ENCODE results near the gene ADARB2. TPM values are rescaled to one million over a fixed set of nuclear protein-coding genes. Genes with fewer than 3 reads are reported as not detected.

Gene ADARB2
- total and polyA plus RNA-seq, 4 experiments from 2014 or later, result 13.5 to 14.1 TPM; not detected in 2

DNA sequence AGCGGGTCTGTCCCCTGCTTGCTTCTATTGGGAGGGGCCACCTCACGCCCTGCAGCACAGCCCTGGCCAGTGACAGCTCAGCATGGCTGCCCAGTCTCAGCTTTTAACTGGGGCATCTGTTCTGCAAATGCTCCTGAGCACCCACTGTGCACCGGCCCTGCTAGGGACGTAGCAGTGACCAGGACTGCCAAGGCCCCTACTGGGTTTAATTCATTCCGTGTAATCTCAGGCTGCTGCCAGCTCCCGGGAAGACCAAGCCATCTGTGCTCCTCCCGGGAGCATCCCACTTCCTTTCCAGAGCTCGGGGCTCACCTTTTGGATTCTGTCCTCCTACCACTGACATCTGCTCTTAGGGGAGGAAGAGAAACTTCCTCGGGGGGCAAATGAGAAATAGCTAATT lies 85.2 kb downstream of the ADARB2 start:
- no peak overlapping the region for H3K27ac ChIP-seq (ENCODE audit: low read depth, low read length)
- ChIA-PET CTCF (ENCODE audit: partially characterized antibody) (no interaction called here), POLR2A (ENCODE audit: partially characterized antibody) (no interaction called here)
- no peaks in the 10 kb centered on the region for H3K9me3 ChIP-seq (ENCODE audit: control insufficient read depth in 1 of 2, low read length in 2 of 2)
- Mint-ChIP-seq H3K27me3 (peaks cover 1 to 9% of the 10 kb centered on the region in 2 donors), H3K27ac (no peak overlapping the region), H3K4me3 (no peak overlapping the region), H3K36me3 (no peaks in the 10 kb centered on the region), H3K4me1 (no peaks in the 10 kb centered on the region), H3K9me3 (peaks cover 0 to 3% (median 0%) of the 10 kb centered on the region in 8 donors)
- H3K4me3 ChIP-seq (ENCODE audit: low read length in 2 of 2), result no peak overlapping the region
- H3K4me1 ChIP-seq (ENCODE audit: insufficient read depth, low read length), result no peaks in the 10 kb centered on the region
- no peaks in the 10 kb centered on the region for H3K27me3 ChIP-seq (ENCODE audit: insufficient read depth, low read length)
- no peaks in the 10 kb centered on the region for H3K36me3 ChIP-seq (ENCODE audit: insufficient read depth, low read length)
- intact Hi-C loops (cut with micrococcal nuclease), result no loop called here
- DNase-seq, result no peak

DNA sequence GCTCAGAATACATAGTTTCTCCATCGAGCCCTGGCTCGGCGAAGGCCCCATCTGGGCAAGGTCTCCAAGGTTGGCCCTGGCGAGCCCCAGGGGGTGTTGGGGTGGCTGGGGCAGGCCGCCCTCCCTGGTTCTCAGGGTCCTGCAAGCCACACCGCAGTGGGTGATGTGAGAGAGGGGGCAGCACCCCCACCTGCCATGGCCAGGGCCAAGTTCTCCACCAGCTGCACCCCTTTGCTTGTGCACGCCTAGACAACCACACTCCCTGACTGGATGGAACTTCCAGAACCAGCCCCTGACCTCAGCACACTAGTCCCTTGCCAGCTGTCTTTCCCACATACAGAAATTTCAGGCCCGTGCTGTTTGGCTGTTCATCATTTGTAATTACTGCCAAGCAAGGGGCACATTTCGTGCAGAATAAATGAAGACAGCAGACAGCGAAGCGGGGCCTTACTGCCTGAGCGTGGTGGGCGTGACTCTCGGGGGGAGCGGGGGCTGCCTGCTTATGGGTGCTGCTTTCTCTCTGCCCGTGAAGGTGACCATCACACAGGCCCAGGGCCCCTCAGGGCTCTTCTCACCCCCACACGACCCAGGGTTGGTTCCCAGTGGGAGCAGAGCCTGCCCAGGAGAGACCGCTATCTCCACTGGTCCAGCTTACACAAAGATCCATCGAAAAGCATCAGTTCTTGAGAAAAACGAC lies 85.9 kb downstream of the ADARB2 start:
- H3K27me3 Mint-ChIP-seq, result peaks cover 1 to 9% of the 10 kb centered on the region in 2 donors
- Histone ChIP-seq H3K27ac (ENCODE audit: low read depth, low read length) (no peak overlapping the region), H3K27me3 (ENCODE audit: insufficient read depth, low read length) (no peaks in the 10 kb centered on the region), H3K4me3 (ENCODE audit: low read length in 2 of 2) (no peak overlapping the region), H3K36me3 (ENCODE audit: insufficient read depth, low read length) (no peaks in the 10 kb centered on the region), H3K4me1 (ENCODE audit: insufficient read depth, low read length) (no peaks in the 10 kb centered on the region), H3K9me3 (ENCODE audit: control insufficient read depth in 1 of 2, low read length in 2 of 2) (no peaks in the 10 kb centered on the region)
- intact Hi-C loops (cut with micrococcal nuclease), result no loop called here
- CTCF ChIA-PET (ENCODE audit: partially characterized antibody), result no interaction called here
- H3K27ac Mint-ChIP-seq, result no peak overlapping the region
- DNase-seq, result no peak
- H3K4me1 Mint-ChIP-seq, result no peaks in the 10 kb centered on the region
- no peaks in the 10 kb centered on the region for H3K36me3 Mint-ChIP-seq
- POLR2A ChIA-PET (ENCODE audit: partially characterized antibody), result no interaction called here
- peaks cover 0 to 3% (median 0%) of the 10 kb centered on the region in 8 donors for H3K9me3 Mint-ChIP-seq
- no peak overlapping the region for H3K4me3 Mint-ChIP-seq

DNA sequence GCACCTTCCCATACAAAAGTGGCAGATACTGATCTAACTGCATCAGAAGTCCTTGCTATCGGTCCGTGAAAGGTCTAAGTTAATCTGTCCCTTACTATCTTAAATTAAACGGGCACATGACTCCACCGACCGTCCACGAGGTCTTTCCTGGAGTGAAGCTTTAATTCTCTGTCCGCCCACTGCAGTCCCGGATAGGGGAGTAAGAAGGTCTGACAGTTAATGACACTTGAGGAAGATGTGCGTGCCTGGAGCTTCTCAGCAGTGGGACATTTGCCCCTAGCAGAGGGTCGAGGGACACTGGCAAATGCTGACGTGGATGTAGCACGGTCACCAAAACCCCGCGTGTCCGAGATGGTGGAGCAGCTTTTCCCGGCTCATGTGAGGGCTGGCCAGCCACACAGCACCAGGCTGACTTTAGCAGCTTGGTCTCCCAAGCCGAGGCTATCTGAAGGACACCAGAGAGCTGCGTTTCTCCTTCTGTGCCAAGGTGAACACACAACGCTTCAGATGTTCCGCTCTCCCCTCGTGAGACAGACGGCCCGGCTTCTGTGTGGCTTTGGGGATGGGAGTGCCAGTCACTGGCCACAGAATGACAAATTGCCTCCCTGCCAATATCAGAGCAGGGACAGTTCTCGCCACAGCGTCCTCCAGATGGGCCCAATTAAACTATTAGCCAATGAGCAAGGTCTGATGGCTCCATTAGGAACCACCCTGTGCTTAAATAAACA lies 86.6 kb downstream of the ADARB2 start:
- CTCF ChIA-PET (ENCODE audit: partially characterized antibody), result no interaction called here
- Mint-ChIP-seq H3K27me3 (peaks cover 1 to 9% of the 10 kb centered on the region in 2 donors), H3K27ac (no peak overlapping the region), H3K4me3 (no peak overlapping the region), H3K9me3 (peaks cover 0 to 3% (median 0%) of the 10 kb centered on the region in 8 donors), H3K36me3 (no peaks in the 10 kb centered on the region), H3K4me1 (no peaks in the 10 kb centered on the region)
- POLR2A ChIA-PET (ENCODE audit: partially characterized antibody), result no interaction called here
- intact Hi-C loops (cut with micrococcal nuclease), result no loop called here
- Histone ChIP-seq H3K27me3 (ENCODE audit: insufficient read depth, low read length) (no peaks in the 10 kb centered on the region), H3K4me1 (ENCODE audit: insufficient read depth, low read length) (no peaks in the 10 kb centered on the region), H3K9me3 (ENCODE audit: control insufficient read depth in 1 of 2, low read length in 2 of 2) (no peaks in the 10 kb centered on the region), H3K4me3 (ENCODE audit: low read length in 2 of 2) (no peak overlapping the region), H3K27ac (ENCODE audit: low read depth, low read length) (no peak overlapping the region), H3K36me3 (ENCODE audit: insufficient read depth, low read length) (no peaks in the 10 kb centered on the region)
- no peak for DNase-seq

DNA sequence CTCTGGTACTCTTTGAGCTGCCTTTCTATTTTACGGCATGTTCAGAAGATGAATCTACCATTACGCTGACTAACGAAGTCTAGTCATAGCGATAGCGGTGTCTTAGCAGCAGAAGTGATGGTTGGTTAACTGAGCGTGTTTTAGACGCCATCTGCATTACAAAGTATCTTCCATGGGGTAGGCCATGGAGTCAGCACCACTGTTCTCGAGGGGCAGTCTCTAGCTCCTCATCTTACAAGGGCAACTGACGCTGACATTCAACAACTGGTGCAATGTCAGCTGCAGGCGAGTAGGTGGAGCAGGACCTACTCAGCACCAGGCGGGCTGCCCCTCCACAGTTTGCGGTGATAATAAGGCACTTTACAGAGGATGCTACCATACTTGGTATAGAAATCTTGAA lies 88.7 kb downstream of the ADARB2 start:
- Histone ChIP-seq H3K27ac (ENCODE audit: low read depth, low read length) (no peak overlapping the region), H3K4me1 (ENCODE audit: insufficient read depth, low read length) (no peaks in the 10 kb centered on the region), H3K9me3 (ENCODE audit: control insufficient read depth in 1 of 2, low read length in 2 of 2) (no peaks in the 10 kb centered on the region), H3K27me3 (ENCODE audit: insufficient read depth, low read length) (no peaks in the 10 kb centered on the region), H3K4me3 (ENCODE audit: low read length in 2 of 2) (no peak overlapping the region), H3K36me3 (ENCODE audit: insufficient read depth, low read length) (no peaks in the 10 kb centered on the region)
- H3K4me3 Mint-ChIP-seq, result no peak overlapping the region
- H3K9me3 Mint-ChIP-seq, result peaks cover 0 to 7% (median 0%) of the 10 kb centered on the region in 8 donors
- H3K4me1 Mint-ChIP-seq, result no peaks in the 10 kb centered on the region
- DNase-seq, result no peak
- no peak overlapping the region for H3K27ac Mint-ChIP-seq
- ChIA-PET CTCF (ENCODE audit: partially characterized antibody) (no interaction called here), POLR2A (ENCODE audit: partially characterized antibody) (no interaction called here)
- H3K36me3 Mint-ChIP-seq, result no peaks in the 10 kb centered on the region
- peaks cover 0 to 6% of the 10 kb centered on the region in 2 donors for H3K27me3 Mint-ChIP-seq
- intact Hi-C loops (cut with micrococcal nuclease), result no loop called here

DNA sequence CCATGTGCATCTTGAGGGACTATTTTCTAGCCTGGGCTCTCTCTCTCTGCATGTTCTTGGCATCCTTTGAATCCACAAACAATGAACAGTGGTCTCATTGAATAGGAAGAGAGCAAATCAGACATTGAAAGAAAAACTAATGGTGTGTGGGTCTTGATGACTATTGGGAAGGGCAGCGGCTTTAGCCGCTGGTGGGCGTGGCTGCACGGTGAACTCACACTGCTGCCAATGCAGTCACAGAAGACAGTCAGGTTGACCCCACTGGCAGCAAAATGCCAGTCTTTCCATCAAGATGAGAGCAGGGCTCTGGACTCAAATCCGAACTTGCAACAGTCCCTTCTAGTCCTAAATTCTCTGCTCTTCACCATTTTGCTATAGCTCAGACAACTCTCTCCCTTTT lies 91.0 kb downstream of the ADARB2 start:
- intact Hi-C loops (cut with micrococcal nuclease), result no loop called here
- no peak overlapping the region for H3K4me3 Mint-ChIP-seq
- Histone ChIP-seq H3K4me1 (ENCODE audit: insufficient read depth, low read length) (no peaks in the 10 kb centered on the region), H3K4me3 (ENCODE audit: low read length in 2 of 2) (no peak overlapping the region), H3K9me3 (ENCODE audit: control insufficient read depth in 1 of 2, low read length in 2 of 2) (no peaks in the 10 kb centered on the region), H3K27me3 (ENCODE audit: insufficient read depth, low read length) (no peaks in the 10 kb centered on the region), H3K36me3 (ENCODE audit: insufficient read depth, low read length) (no peaks in the 10 kb centered on the region), H3K27ac (ENCODE audit: low read depth, low read length) (no peak overlapping the region)
- no peaks in the 10 kb centered on the region for H3K4me1 Mint-ChIP-seq
- CTCF ChIA-PET (ENCODE audit: partially characterized antibody), result no interaction called here
- H3K27ac Mint-ChIP-seq, result no peak overlapping the region
- POLR2A ChIA-PET (ENCODE audit: partially characterized antibody), result no interaction called here
- no peaks in the 10 kb centered on the region for H3K36me3 Mint-ChIP-seq
- no peak for DNase-seq
- H3K9me3 Mint-ChIP-seq, result peaks cover 0 to 7% (median 0%) of the 10 kb centered on the region in 8 donors
- peaks cover 0 to 9% of the 10 kb centered on the region in 2 donors for H3K27me3 Mint-ChIP-seq

DNA sequence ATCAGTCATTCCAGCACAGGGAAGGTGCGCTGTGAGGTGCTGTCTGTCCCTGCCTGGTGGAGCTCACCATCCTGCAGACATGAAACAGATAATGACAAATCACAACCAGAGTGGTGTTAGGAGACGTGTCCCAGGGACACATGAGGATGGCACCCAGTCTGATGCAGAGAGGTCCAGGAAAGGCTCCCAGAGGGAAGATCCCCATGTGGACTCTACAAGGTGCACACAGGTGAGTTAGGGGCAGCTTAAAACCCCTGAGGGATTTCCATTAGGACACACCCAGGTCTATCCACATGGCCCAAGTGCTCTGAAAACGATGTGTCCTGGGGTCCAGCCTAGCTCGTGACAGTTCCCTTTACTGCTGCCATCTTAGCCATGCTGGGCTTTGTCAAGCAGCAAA lies 91.4 kb downstream of the ADARB2 start:
- Mint-ChIP-seq H3K9me3 (peaks cover 0 to 7% (median 0%) of the 10 kb centered on the region in 8 donors), H3K36me3 (no peaks in the 10 kb centered on the region), H3K27me3 (peaks cover 0 to 9% of the 10 kb centered on the region in 2 donors), H3K4me1 (no peaks in the 10 kb centered on the region), H3K4me3 (no peak overlapping the region), H3K27ac (no peak overlapping the region)
- intact Hi-C loops (cut with micrococcal nuclease), result no loop called here
- H3K4me1 ChIP-seq (ENCODE audit: insufficient read depth, low read length), result no peaks in the 10 kb centered on the region
- no peaks in the 10 kb centered on the region for H3K36me3 ChIP-seq (ENCODE audit: insufficient read depth, low read length)
- H3K9me3 ChIP-seq (ENCODE audit: control insufficient read depth in 1 of 2, low read length in 2 of 2), result no peaks in the 10 kb centered on the region
- CTCF ChIA-PET (ENCODE audit: partially characterized antibody), result no interaction called here
- DNase-seq, result no peak
- POLR2A ChIA-PET (ENCODE audit: partially characterized antibody), result no interaction called here
- H3K4me3 ChIP-seq (ENCODE audit: low read length in 2 of 2), result no peak overlapping the region
- no peaks in the 10 kb centered on the region for H3K27me3 ChIP-seq (ENCODE audit: insufficient read depth, low read length)
- H3K27ac ChIP-seq (ENCODE audit: low read depth, low read length), result no peak overlapping the region

DNA sequence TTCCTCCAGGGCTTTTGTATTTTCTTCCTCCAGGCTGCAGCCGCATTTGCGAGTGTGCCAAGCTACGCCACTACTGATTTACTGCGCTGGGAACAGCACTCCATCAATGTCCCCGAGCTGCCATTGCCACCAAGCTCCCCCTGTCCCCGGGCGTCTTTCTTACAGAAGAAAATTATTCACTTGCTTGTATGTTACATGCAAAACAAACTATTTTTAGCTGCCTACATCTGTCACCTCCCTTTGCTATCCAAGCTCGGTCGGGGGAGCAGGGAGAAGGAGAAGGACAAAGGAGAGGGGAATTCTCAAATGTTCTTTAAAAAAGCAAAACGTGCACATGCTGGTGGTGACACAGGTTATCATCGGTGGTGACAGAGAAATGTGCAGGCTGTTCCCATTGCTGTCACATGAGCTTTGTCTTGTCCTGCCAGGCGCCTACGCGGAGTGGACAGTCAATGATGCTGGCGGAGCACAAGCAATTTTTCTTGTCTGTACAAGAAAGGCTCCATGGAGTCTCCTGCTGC lies 93.1 kb downstream of the ADARB2 start:
- no peaks in the 10 kb centered on the region for H3K4me1 ChIP-seq (ENCODE audit: insufficient read depth, low read length)
- no peak for DNase-seq
- H3K27me3 ChIP-seq (ENCODE audit: insufficient read depth, low read length), result no peaks in the 10 kb centered on the region
- Mint-ChIP-seq H3K9me3 (peaks cover 0 to 7% (median 0%) of the 10 kb centered on the region in 8 donors), H3K4me3 (no peak overlapping the region), H3K4me1 (no peaks in the 10 kb centered on the region), H3K27ac (no peak overlapping the region), H3K27me3 (peaks cover 0 to 3% of the 10 kb centered on the region in 2 donors), H3K36me3 (no peaks in the 10 kb centered on the region)
- no peaks in the 10 kb centered on the region for H3K36me3 ChIP-seq (ENCODE audit: insufficient read depth, low read length)
- POLR2A ChIA-PET (ENCODE audit: partially characterized antibody), result no interaction called here
- CTCF ChIA-PET (ENCODE audit: partially characterized antibody), result no interaction called here
- H3K27ac ChIP-seq (ENCODE audit: low read depth, low read length), result no peak overlapping the region
- H3K4me3 ChIP-seq (ENCODE audit: low read length in 2 of 2), result no peak overlapping the region
- intact Hi-C loops (cut with micrococcal nuclease), result no loop called here
- no peaks in the 10 kb centered on the region for H3K9me3 ChIP-seq (ENCODE audit: control insufficient read depth in 1 of 2, low read length in 2 of 2)
